Activated T-helper 9 cell treated with anti-CD3 and anti-CD28 coated beads, Interleukin-2, amount 50 U/mL, for 16 hours (primary cell): ENCODE data around the gene GANAB.
A peak's percentile ranks its signal among the peaks of the same experiment; 100 is the strongest.
"Not testable (repeated sequence)": the region's sequence is repeated elsewhere in the genome, so short reads cannot be mapped to it uniquely, and the experiment has no call there.

ENCODE experiments used
- DNase-seq: peaks from one replicate; pipeline ENCODE4 v3.0.0-alpha.2; 2020; ENCODE audit warnings: low read depth

Gene GANAB

GRCh38 chr11:62621027-62621566 is 25.3 kb downstream of the GANAB start:
- no peak for DNase-seq

- DNase-seq = not testable (repeated sequence)
Observed at GRCh38 chr11:62616957-62617356, 29.5 kb downstream of the GANAB start.

GRCh38 chr11:62615521-62615920 is 30.9 kb downstream of the GANAB start:
- no peak for DNase-seq

GRCh38 chr11:62614275-62614674 is 32.1 kb downstream of the GANAB start:
- DNase-seq = peak; percentile 38

GRCh38 chr11:62613291-62613778 is 33.1 kb downstream of the GANAB start:
- no peak for DNase-seq

GRCh38 chr11:62612366-62613290 is 33.8 kb downstream of the GANAB start, which contains the start of the genes EML3 and ROM1:
TSS of gene EML3 (minus strand) at chr11:62612775. CDS start at chr11:62612457, 318 bp downstream.
TSS of gene ROM1 (plus strand) at chr11:62613257. CDS start at chr11:62613282, 25 bp downstream.
- peak; percentile 79 for DNase-seq

GRCh38 chr11:62611705-62612365 is 34.6 kb downstream of the GANAB start:
- DNase-seq = peak; percentile 36

- DNase-seq = no peak
Observed at GRCh38 chr11:62610814-62611704, 35.4 kb downstream of the GANAB start.

GRCh38 chr11:62610403-62610802 is 36.0 kb downstream of the GANAB start:
- DNase-seq = no peak

- DNase-seq = no peak
Observed at GRCh38 chr11:62608776-62609175, 37.6 kb downstream of the GANAB start.

GRCh38 chr11:62607714-62608113 is 38.7 kb downstream of the GANAB start:
- DNase-seq = no peak

- no peak for DNase-seq
Observed at GRCh38 chr11:62605902-62606301, 40.5 kb downstream of the GANAB start.

GRCh38 chr11:62605467-62605866 is 40.9 kb downstream of the GANAB start:
- DNase-seq = no peak

GRCh38 chr11:62604460-62605120 is 41.8 kb downstream of the GANAB start:
- DNase-seq = no peak

- DNase-seq = no peak
Observed at GRCh38 chr11:62603776-62604299, 42.6 kb downstream of the GANAB start.

- no peak for DNase-seq
Observed at GRCh38 chr11:62603072-62603408, 43.4 kb downstream of the GANAB start.

GRCh38 chr11:62602141-62603071 is 44.0 kb downstream of the GANAB start:
- DNase-seq = peak; percentile 32

GRCh38 chr11:62601372-62602140 is 44.9 kb downstream of the GANAB start, which contains the start of gene MTA2:
TSS of gene MTA2 (minus strand) at chr11:62601865. CDS start at chr11:62601450, 415 bp downstream.
- DNase-seq = peak; percentile 99

GRCh38 chr11:62601122-62601371 is 45.4 kb downstream of the GANAB start:
- peak; percentile 41 for DNase-seq
